ENCODE results near the gene ATP6V1G1.
A peak's percentile ranks its signal among the peaks of the same experiment; 100 is the strongest.

The ATP6V1G1 gene, protein sequence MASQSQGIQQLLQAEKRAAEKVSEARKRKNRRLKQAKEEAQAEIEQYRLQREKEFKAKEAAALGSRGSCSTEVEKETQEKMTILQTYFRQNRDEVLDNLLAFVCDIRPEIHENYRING

DNA sequence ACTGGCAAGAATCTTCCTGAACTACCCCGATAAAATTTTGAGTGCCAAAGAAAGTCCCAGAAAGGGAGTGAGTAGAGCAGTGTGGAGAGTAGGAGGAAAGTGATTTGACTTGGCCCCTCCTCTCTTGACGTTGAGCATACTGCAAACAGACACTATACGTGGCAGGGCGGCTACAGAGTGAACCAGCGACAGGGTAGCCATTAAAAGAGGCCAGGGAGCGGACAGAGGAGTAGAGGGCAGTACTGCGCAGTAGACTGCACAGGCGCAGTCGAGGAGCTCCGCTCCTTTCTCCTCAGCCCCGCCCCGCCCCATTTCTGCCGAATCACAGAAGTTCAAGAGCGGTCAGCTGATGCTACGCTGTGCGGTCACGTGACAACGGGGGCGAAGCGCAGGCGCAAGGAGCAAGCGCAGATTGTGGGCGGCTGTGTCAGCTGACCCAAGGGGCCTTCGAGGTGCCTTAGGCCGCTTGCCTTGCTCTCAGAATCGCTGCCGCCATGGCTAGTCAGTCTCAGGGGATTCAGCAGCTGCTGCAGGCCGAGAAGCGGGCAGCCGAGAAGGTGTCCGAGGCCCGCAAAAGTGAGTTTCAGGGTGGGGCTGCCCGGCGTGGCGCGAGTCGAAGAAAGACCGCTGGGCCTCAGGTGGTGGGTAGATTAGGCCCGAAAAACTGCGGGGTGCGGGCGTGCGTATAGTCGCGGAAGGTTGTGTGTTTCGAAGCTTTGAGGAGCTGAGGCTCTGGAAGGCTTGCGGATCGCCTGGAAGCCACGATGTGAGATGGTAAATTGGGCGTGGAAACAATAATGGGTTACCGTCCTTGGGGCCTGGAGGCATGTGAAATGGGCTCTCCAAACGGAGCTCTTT lies at the start of gene ATP6V1G1:
ATP6V1G1 (plus strand) TSS at position 425 of the 858 bp plus-strand sequence; CDS start at position 495, 70 bp downstream.
- H3K4me3 ChIP-seq (ENCODE audit: control insufficient read depth, low read depth, low read length), result peak within 1 kb of the TSS; percentile 86
- DNase-seq (ENCODE audit: low read depth), result peak; percentile 99
- TF ChIP-seq, protein P1, sequence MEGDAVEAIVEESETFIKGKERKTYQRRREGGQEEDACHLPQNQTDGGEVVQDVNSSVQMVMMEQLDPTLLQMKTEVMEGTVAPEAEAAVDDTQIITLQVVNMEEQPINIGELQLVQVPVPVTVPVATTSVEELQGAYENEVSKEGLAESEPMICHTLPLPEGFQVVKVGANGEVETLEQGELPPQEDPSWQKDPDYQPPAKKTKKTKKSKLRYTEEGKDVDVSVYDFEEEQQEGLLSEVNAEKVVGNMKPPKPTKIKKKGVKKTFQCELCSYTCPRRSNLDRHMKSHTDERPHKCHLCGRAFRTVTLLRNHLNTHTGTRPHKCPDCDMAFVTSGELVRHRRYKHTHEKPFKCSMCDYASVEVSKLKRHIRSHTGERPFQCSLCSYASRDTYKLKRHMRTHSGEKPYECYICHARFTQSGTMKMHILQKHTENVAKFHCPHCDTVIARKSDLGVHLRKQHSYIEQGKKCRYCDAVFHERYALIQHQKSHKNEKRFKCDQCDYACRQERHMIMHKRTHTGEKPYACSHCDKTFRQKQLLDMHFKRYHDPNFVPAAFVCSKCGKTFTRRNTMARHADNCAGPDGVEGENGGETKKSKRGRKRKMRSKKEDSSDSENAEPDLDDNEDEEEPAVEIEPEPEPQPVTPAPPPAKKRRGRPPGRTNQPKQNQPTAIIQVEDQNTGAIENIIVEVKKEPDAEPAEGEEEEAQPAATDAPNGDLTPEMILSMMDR (conservative IDR thresholded peaks at IDR 0.05; ENCODE audit: control insufficient read depth, insufficient read depth, low read depth, low read length), result peak; percentile 14

DNA sequence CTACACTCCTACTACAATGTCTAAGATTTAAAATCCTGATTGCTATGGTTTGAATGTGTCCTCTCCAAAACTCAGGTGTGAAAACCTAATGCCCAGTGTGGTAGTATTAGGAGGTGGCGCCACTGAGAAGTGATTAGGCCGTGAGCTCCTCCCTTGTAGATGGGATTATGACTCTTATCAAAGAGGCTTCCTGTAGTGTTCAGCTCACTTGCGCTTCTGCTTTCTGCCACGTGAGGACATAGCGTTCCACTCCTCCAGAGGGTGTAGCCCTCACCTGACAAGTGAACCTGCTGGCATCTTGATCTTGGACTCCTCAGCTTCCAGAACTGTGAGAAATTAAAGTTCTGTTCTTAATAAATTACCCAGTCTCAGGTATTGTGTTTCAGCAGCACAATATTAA lies 49.3 kb upstream of the ATP6V1G1 start:
- no peak overlapping the region for H3K4me3 ChIP-seq (ENCODE audit: control insufficient read depth, low read depth, low read length)
- TF ChIP-seq, protein P1 (conservative IDR thresholded peaks at IDR 0.05; ENCODE audit: control insufficient read depth, insufficient read depth, low read depth, low read length), result no peak
- no peak for DNase-seq (ENCODE audit: low read depth)

DNA sequence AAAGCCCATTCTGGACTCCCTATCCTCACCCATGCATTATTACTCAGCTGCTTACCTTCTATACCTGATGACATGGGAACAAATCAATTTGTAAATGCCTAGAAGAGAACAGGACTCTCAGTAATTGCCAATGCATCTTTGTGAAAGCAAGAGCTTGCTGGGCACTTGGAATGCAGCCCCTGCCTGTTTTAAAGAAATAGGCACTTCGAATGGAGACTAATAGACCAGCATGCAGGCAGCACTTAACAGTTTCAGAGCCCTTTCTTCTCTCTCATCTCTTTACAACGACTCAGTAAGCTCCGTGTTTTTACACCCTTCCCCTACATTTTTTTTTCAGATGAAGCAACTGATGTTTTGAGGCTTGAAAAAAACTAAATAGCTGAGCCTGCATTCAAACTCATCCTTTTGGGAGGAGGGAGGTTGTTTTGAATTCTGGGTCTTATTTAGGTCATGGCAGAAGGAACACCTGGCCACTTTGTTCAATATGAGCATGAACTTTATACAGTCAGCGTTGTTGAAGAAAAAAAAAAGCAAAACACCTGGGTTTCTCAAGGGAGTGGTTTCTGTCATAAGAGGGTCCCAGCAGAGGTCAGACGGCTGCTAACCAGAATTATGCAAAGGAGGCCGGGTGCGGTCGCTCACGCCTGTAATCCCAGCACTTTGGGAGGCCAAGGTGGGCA lies 47.7 kb upstream of the ATP6V1G1 start:
- DNase-seq (ENCODE audit: low read depth), result no peak
- H3K4me3 ChIP-seq (ENCODE audit: control insufficient read depth, low read depth, low read length), result no peak overlapping the region
- TF ChIP-seq, protein P1 (conservative IDR thresholded peaks at IDR 0.05; ENCODE audit: control insufficient read depth, insufficient read depth, low read depth, low read length), result no peak

DNA sequence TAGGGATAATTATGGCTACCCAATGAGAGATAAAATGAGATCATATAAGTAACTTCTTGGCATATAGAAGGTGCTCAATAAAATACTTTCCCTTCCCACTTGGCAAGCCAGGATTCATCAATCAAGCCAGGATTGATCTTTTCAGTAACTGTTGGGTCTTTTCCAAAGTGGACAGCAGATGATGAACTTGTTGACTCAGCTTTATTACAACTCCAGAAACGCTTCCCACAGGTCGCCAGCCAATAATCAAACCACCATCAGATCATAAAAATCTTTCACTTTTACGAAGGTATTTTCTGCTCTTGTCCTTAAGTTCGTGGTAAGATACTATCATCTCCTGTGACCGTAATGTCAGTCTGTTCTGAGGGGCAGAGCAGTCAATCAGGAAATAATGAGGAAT lies 42.5 kb upstream of the ATP6V1G1 start:
- no peak for DNase-seq (ENCODE audit: low read depth)
- no peak overlapping the region for H3K4me3 ChIP-seq (ENCODE audit: control insufficient read depth, low read depth, low read length)
- TF ChIP-seq, protein P1 (conservative IDR thresholded peaks at IDR 0.05; ENCODE audit: control insufficient read depth, insufficient read depth, low read depth, low read length), result no peak

DNA sequence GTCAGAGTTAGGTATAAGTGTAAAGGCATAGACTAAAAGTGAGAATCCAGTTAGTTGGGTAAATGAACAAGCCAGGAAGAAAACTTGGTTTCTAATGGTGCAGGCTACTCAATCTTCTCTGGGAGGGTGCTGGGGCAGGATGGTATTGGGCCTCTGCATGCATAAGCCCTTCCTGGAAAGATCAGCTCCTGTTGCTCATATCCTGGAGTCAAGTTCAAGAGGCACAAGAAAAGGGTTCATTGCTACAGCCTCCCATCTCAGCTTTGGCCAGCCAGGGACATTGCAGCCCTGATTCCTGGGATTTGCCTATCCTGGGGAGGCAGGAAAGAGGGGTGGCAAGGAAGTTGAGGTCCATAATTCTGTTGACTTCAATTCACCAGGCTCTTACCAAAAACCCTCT lies 40.7 kb upstream of the ATP6V1G1 start:
- no peak for DNase-seq (ENCODE audit: low read depth)
- H3K4me3 ChIP-seq (ENCODE audit: control insufficient read depth, low read depth, low read length), result no peak overlapping the region
- TF ChIP-seq, protein P1 (conservative IDR thresholded peaks at IDR 0.05; ENCODE audit: control insufficient read depth, insufficient read depth, low read depth, low read length), result no peak

DNA sequence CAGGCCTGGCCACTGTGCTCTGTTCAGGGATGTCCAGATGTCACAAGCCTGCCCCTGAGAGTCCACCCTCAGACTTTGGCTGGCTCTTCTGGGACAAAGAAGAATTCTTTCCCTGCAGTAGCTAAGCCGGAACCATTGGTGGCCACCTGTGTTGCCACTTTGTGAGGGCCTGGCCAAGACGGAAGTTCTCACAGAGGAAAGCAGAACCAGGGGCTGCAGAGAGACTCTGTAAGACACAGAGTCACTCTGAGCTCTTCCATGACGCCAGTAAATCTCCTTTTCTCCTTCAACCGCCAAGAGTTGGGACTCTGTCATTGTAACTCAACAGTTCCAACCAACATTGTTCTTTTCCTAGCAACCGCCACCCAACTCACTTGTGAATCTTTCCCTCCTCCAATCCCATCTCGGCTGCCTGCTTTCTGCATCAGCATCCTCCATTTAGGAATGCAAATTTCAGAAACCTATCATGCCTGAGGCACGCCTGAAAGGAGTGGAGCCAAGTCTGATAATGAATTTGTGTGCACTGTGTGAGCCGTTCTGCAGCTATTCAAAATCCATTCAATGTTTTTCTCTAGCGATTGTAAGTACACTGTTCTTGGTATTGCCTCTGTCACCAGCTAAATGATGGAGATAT lies 37.8 kb upstream of the ATP6V1G1 start:
- TF ChIP-seq, protein P1 (conservative IDR thresholded peaks at IDR 0.05; ENCODE audit: control insufficient read depth, insufficient read depth, low read depth, low read length), result no peak
- DNase-seq (ENCODE audit: low read depth), result no peak
- no peak overlapping the region for H3K4me3 ChIP-seq (ENCODE audit: control insufficient read depth, low read depth, low read length)
